ENCODE measurements around the gene IL7R.
"Not testable (repeated sequence)": the region's sequence is repeated elsewhere in the genome, so short reads cannot be mapped to it uniquely, and the experiment has no call there.

Gene IL7R

DNA sequence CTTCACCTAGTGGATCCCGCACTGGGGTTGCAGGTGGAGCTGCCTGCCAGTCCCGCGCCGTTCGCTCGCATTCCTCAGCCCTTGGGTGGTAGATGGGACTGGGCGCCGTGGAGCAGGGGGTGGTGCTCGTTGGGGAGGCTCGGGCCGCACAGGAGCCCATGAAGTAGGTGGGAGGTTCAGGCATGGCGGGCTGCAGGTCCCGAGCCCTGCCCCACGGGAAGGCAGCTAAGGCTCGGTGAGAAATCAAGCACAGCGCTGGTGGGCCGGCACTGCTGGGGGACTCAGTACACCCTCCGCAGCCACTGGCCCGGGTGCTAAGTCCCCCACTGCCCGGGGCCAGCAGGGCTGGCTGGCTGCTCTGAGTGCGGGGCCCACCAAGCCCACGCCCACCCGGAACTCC, 36.1 kb downstream of the IL7R start:
- not testable (repeated sequence) for H3K36me3 Mint-ChIP-seq; H3K27me3 Mint-ChIP-seq; H3K9me3 Mint-ChIP-seq; H3K4me3 Mint-ChIP-seq; DNase-seq (ENCODE audit: low spot score in 2 of 2); ATAC-seq (ENCODE audit: low read depth); H3K4me1 Mint-ChIP-seq; H3K27ac Mint-ChIP-seq

DNA sequence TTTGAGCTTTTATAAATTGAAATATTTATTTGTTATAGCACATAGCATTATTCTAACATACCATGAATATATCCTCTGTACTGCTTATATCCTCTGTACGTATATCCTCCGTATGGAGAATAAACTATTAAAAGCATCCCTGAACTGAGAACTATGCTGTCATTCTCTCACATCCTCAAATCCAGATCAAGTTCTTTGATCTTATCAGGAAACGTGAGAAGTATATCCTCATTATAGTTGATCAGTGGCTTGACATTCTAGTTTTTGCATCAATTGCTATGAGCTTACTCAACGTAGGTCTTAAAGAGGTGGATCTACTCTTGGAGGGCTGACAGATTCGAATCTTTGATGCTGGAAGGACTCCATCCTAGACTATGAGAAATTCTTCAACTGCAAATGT, 37.4 kb downstream of the IL7R start:
- Mint-ChIP-seq H3K4me1 (no peaks in the 10 kb centered on the region), H3K4me3 (no peak overlapping the region), H3K27me3 (peaks cover 1% of the 10 kb centered on the region), H3K36me3 (no peaks in the 10 kb centered on the region), H3K9me3 (no peaks in the 10 kb centered on the region), H3K27ac (no peak overlapping the region)
- ATAC-seq (ENCODE audit: low read depth): no peak
- DNase-seq (ENCODE audit: low spot score in 2 of 2): no peak

DNA sequence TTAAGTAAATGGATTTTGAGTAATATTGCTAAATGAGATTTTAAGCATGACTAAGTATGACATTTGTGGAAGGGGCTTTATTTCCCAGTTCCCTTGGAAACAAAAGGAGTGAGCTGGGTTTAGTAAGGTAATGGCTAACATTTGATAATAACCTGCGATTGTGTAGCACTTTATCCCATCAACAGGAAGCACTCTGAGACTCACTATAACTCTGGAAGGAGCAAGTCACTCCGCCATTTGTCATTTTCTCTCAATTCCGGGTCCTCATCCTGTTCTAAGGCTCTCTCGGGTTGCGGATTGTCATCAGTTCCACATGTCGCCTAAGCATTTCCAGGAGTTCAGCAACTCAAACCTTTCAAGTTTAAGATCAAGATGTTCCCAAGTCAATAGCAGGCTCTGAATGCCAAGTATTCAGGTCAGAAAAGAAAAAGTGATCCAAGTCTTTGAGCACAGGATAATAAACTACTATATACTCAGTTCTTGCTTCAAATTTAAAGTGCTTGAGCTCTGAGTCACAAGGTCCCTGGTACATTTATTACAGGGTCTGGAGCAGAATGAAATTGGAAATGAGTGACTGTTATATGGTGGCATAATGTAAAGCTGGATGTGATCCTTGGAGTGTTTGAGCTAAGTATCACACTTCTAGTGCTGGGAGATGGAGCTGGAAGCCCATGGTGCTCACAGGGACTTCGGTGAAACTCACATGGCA, 42.4 kb downstream of the IL7R start:
- H3K36me3 Mint-ChIP-seq: no peaks in the 10 kb centered on the region
- H3K27me3 Mint-ChIP-seq: peaks cover 1% of the 10 kb centered on the region
- no peaks in the 10 kb centered on the region for H3K4me1 Mint-ChIP-seq
- H3K9me3 Mint-ChIP-seq: no peaks in the 10 kb centered on the region
- ATAC-seq (ENCODE audit: low read depth) (no peak), DNase-seq (ENCODE audit: low spot score in 2 of 2) (no peak)
- H3K27ac Mint-ChIP-seq: no peak overlapping the region
- H3K4me3 Mint-ChIP-seq: no peak overlapping the region

DNA sequence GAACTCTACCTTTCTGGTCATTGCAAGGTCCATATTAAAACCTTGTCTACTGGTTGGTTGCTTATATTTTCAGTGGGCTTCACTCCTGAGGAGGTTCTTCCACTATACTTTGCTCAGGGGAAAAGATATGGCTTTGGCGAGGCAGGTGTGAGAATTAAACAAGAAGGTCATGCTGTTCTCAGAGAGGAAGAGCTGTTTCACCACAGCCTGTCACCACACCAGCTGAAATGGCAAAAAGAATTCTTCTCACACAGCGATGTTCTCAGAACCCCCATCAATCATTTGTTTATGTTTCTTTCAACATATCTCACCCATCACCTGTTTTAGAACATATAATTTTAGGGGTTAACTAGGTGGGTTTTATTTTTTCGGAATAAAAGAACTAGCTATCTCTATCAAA, 43.1 kb downstream of the IL7R start:
- no peaks in the 10 kb centered on the region for H3K36me3 Mint-ChIP-seq
- no peaks in the 10 kb centered on the region for H3K4me1 Mint-ChIP-seq
- ATAC-seq (ENCODE audit: low read depth) (no peak), DNase-seq (ENCODE audit: low spot score in 2 of 2) (no peak)
- no peaks in the 10 kb centered on the region for H3K9me3 Mint-ChIP-seq
- no peak overlapping the region for H3K27ac Mint-ChIP-seq
- peaks cover 1% of the 10 kb centered on the region for H3K27me3 Mint-ChIP-seq
- H3K4me3 Mint-ChIP-seq: no peak overlapping the region

GRCh38 chr5:35900972-35901695, 44.4 kb downstream of the IL7R start:
- Mint-ChIP-seq H3K9me3 (no peaks in the 10 kb centered on the region), H3K27me3 (peaks cover 1% of the 10 kb centered on the region), H3K36me3 (no peaks in the 10 kb centered on the region), H3K27ac (no peak overlapping the region), H3K4me3 (no peak overlapping the region), H3K4me1 (no peaks in the 10 kb centered on the region)
- DNase-seq (ENCODE audit: low spot score in 2 of 2) (no peak), ATAC-seq (ENCODE audit: low read depth) (no peak)

- H3K27me3 Mint-ChIP-seq: peaks cover 3% of the 10 kb centered on the region
- no peaks in the 10 kb centered on the region for H3K4me1 Mint-ChIP-seq
- ATAC-seq (ENCODE audit: low read depth): no peak
- no peaks in the 10 kb centered on the region for H3K36me3 Mint-ChIP-seq
- H3K27ac Mint-ChIP-seq: no peak overlapping the region
- no peaks in the 10 kb centered on the region for H3K9me3 Mint-ChIP-seq
- H3K4me3 Mint-ChIP-seq: no peak overlapping the region
- no peak for DNase-seq (ENCODE audit: low spot score in 2 of 2)
Measured at GRCh38 chr5:35902046-35902672, 45.5 kb downstream of the IL7R start.

DNA sequence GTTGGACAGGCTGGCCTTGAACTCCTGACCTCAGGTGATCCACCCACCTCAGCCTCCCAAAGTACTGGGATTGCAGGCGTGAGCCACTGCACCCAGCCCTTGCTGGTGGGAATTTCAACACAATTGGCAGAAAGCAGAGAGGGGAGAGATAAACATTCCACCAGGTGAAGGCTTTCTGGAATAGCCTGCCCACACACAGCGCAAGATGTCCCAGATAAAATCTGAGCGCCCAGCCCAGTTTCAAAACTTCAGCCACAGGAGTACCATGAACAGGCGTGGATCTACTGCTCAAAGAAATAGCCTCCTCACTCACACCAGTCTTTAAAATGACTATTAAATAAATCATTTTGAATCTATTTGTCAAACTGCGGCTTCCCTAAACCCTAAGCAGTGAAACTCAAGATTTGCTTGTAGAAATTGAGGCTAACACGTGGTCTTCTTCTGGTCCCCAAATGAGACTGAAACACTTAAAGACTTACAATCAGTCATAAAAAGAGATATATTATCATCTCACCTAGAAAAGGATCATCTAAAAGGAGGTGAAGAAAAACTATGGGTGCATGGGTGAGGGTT, 47.0 kb downstream of the IL7R start:
- no peak overlapping the region for H3K27ac Mint-ChIP-seq
- no peaks in the 10 kb centered on the region for H3K4me1 Mint-ChIP-seq
- H3K9me3 Mint-ChIP-seq: no peaks in the 10 kb centered on the region
- peaks cover 3% of the 10 kb centered on the region for H3K27me3 Mint-ChIP-seq
- DNase-seq (ENCODE audit: low spot score in 2 of 2) (no peak), ATAC-seq (ENCODE audit: low read depth) (no peak)
- no peaks in the 10 kb centered on the region for H3K36me3 Mint-ChIP-seq
- no peak overlapping the region for H3K4me3 Mint-ChIP-seq

DNA sequence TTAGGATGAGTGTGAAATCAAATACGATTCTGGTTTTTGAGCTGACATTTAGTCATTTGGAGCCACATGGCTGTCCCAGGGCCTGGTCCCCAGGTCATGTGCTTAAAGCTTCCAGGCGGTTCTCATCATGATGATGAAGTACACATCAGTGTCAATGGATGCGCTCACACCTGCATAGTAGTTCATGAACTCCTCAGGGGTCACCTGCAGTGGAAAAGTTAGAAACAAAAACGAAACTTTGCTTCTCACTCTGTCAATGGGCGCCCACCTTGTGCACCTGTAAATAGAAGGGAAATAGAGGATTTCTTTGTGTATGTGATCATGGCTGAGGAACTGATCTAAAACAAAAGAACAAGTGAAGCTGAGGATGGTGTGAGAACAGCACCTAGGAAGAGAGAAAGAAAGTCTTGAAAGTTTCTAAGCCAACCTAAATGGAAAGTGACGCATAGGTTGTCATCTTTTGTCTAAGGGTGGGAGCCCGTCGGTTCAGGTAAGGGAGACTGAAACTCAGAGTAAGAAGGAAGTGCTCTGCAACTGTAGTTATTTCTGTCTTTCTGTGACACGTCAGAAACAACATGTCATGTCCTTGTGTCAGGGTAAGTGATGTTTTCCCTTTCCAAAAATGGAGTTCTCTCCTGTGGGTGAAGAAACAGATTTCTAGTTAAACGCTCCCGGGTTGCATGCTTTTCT, 47.9 kb downstream of the IL7R start:
- H3K4me3 Mint-ChIP-seq: no peak overlapping the region
- H3K36me3 Mint-ChIP-seq: no peaks in the 10 kb centered on the region
- H3K9me3 Mint-ChIP-seq: no peaks in the 10 kb centered on the region
- no peaks in the 10 kb centered on the region for H3K4me1 Mint-ChIP-seq
- ATAC-seq (ENCODE audit: low read depth) (no peak), DNase-seq (ENCODE audit: low spot score in 2 of 2) (no peak)
- H3K27ac Mint-ChIP-seq: no peak overlapping the region
- peaks cover 2% of the 10 kb centered on the region for H3K27me3 Mint-ChIP-seq

DNA sequence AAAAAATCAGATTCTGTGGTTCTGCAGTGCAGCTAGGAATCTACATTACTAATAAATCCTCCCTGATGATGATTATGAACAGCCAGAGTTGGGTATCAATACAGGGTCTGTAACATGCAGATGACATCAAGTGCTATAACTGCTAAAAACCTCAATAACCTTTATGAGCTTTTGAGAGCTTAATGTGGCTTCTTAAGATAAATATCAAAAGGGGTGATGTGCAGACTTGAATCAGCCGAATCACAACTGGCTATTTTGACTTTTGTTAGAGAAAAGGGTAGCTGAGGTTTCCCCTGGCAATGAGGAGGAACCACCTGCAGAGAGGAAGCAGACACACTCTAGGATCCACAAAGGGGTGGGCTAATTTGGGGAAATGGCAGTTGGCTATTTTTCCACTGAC, 51.5 kb downstream of the IL7R start:
- Mint-ChIP-seq H3K27ac (no peak overlapping the region), H3K4me1 (no peaks in the 10 kb centered on the region), H3K27me3 (peaks cover 2% of the 10 kb centered on the region), H3K4me3 (no peak overlapping the region), H3K36me3 (no peaks in the 10 kb centered on the region), H3K9me3 (no peaks in the 10 kb centered on the region)
- DNase-seq (ENCODE audit: low spot score in 2 of 2) (no peak), ATAC-seq (ENCODE audit: low read depth) (no peak)

DNA sequence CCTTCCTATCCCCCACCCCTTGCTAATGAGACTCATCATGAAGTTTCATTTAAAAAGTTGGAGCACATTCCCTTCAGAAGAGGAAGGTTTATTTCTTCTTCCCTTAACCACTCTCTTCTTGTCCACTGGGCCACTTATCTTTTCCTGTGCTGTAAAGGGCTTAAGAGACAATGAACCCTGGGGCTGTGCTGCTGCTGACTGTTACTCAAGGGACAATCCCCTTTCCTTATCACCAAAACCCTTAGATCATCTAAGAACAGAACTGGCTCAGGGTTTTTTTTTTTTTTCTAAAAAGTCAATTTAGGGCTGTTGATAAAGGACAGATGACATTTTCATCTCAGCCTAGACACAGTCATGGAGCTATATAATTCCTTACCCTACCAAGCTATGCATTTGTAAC, 52.1 kb downstream of the IL7R start:
- H3K27ac Mint-ChIP-seq: no peak overlapping the region
- no peak overlapping the region for H3K4me3 Mint-ChIP-seq
- ATAC-seq (ENCODE audit: low read depth): no peak

DNA sequence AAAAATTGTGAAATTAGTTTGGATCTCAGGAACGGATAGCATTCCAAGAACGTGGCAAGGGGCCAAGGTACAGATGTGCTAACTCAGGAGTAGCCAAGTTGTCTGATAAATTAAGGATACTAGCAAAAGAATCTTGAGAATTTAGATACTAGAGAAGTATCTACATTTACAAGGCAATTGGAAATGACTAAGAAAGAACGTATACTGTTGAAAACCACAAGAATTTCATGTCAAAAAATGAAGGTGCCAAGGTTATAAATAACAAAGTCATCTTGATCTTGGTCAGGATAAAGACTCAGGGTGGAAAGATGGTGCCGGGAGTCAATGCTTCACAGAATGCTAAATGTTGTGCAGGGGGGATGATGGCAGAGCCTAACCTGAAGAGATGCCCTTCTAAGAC, 62.5 kb downstream of the IL7R start:
- DNase-seq (ENCODE audit: low spot score in 2 of 2) (no peak), ATAC-seq (ENCODE audit: low read depth) (no peak)
- H3K4me1 Mint-ChIP-seq: no peaks in the 10 kb centered on the region
- H3K9me3 Mint-ChIP-seq: peaks cover 11% of the 10 kb centered on the region
- H3K36me3 Mint-ChIP-seq: peaks cover 5% of the 10 kb centered on the region
- H3K4me3 Mint-ChIP-seq: no peak overlapping the region
- peaks cover 5% of the 10 kb centered on the region for H3K27me3 Mint-ChIP-seq
- no peak overlapping the region for H3K27ac Mint-ChIP-seq

More for the DNA sequence above, 52.1 kb downstream of the IL7R start:
- peaks cover 2% of the 10 kb centered on the region for H3K27me3 Mint-ChIP-seq
- no peaks in the 10 kb centered on the region for H3K36me3 Mint-ChIP-seq
- H3K9me3 Mint-ChIP-seq: no peaks in the 10 kb centered on the region
- no peaks in the 10 kb centered on the region for H3K4me1 Mint-ChIP-seq
- DNase-seq (ENCODE audit: low spot score in 2 of 2): no peak

- Mint-ChIP-seq H3K36me3 (peaks cover 5% of the 10 kb centered on the region), H3K9me3 (peaks cover 8% of the 10 kb centered on the region), H3K27me3 (peaks cover 10% of the 10 kb centered on the region), H3K4me3 (no peak overlapping the region), H3K4me1 (no peaks in the 10 kb centered on the region), H3K27ac (no peak overlapping the region)
- ATAC-seq (ENCODE audit: low read depth) (no peak), DNase-seq (ENCODE audit: low spot score in 2 of 2) (no peak)
Measured at GRCh38 chr5:35920890-35921289, 64.2 kb downstream of the IL7R start.

DNA sequence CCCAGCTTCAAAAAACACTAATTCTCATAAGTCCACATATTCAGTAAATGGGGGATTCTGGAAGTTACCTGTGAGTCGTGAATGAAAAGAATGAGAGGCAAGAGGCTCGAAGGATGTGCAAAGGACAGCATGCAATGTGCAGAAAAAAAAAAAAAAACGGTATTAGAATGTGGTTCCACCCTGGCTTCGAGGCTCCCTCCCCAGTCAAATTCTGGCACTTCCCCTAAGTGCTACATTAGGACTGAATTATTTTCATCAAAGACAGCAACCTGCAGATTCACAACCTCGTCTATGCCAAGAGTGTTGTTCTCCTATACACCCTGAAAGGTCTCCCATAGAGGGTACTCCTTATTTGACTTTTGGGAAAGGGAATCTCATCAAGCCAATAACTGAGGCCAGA, 65.2 kb downstream of the IL7R start:
- Mint-ChIP-seq H3K27me3 (peaks cover 11% of the 10 kb centered on the region), H3K9me3 (peaks cover 8% of the 10 kb centered on the region), H3K4me1 (no peaks in the 10 kb centered on the region), H3K4me3 (no peak overlapping the region), H3K36me3 (peaks cover 5% of the 10 kb centered on the region), H3K27ac (no peak overlapping the region)
- no peak for DNase-seq (ENCODE audit: low spot score in 2 of 2)
- no peak for ATAC-seq (ENCODE audit: low read depth)

- ATAC-seq (ENCODE audit: low read depth) (no peak), DNase-seq (ENCODE audit: low spot score in 2 of 2) (no peak)
- H3K27ac Mint-ChIP-seq: no peak overlapping the region
- no peak overlapping the region for H3K4me3 Mint-ChIP-seq
- H3K27me3 Mint-ChIP-seq: peaks cover 11% of the 10 kb centered on the region
- peaks cover 5% of the 10 kb centered on the region for H3K36me3 Mint-ChIP-seq
- H3K9me3 Mint-ChIP-seq: peaks cover 8% of the 10 kb centered on the region
- no peaks in the 10 kb centered on the region for H3K4me1 Mint-ChIP-seq
Measured at GRCh38 chr5:35922468-35922867, 65.8 kb downstream of the IL7R start.

Measured in memory B cell (primary cell).